Measurements from ENCODE around the gene SOX18. TPM values are rescaled to one million over a fixed set of nuclear protein-coding genes. Genes with fewer than 3 reads are reported as not detected.
"Not testable (repeated sequence)": the region's sequence is repeated elsewhere in the genome, so short reads cannot be mapped to it uniquely, and the experiment has no call there.

SOX18 gene
- total RNA-seq, 1 experiment from 2014 or later, result not detected

DNA sequence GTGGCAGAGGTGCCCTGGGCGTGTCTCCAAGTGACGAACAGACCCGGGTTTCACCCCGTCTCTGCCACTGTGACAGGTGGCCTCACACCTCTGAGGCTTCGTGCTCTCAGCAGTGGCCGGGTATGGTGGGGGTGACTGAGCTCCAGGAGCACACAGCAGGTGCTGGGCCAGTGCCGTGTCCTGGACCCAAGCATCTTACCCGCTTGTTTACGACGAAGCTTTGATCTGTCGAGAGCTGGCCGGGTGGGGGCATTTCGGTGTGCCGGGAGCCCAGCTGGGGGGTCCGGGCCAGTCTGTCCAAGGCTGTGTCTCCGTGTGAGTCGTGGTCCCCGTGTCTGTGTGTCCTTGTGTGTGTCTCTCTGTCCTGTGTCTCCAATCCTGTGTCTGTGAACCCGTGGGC, 41.9 kb upstream of the SOX18 start:
- Mint-ChIP-seq H3K4me3 (ENCODE audit: low read depth, unreplicated experiment) (no peak overlapping the region), H3K4me1 (ENCODE audit: low read depth, unreplicated experiment) (peaks cover 10% of the 10 kb centered on the region), H3K27me3 (ENCODE audit: unreplicated experiment) (peaks cover 78% of the 10 kb centered on the region), H3K9me3 (ENCODE audit: low read depth, unreplicated experiment) (no peaks in the 10 kb centered on the region), H3K36me3 (ENCODE audit: insufficient read depth, unreplicated experiment) (peaks cover 10% of the 10 kb centered on the region), H3K27ac (ENCODE audit: unreplicated experiment) (no peak overlapping the region)
- no peak for DNase-seq
- BruUV-seq (replicated peaks), result no TSS peak
- TF ChIP-seq, protein P1, sequence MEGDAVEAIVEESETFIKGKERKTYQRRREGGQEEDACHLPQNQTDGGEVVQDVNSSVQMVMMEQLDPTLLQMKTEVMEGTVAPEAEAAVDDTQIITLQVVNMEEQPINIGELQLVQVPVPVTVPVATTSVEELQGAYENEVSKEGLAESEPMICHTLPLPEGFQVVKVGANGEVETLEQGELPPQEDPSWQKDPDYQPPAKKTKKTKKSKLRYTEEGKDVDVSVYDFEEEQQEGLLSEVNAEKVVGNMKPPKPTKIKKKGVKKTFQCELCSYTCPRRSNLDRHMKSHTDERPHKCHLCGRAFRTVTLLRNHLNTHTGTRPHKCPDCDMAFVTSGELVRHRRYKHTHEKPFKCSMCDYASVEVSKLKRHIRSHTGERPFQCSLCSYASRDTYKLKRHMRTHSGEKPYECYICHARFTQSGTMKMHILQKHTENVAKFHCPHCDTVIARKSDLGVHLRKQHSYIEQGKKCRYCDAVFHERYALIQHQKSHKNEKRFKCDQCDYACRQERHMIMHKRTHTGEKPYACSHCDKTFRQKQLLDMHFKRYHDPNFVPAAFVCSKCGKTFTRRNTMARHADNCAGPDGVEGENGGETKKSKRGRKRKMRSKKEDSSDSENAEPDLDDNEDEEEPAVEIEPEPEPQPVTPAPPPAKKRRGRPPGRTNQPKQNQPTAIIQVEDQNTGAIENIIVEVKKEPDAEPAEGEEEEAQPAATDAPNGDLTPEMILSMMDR (IDR thresholded peaks at IDR 0.05; ENCODE audit: unreplicated experiment), result no peak
- CTCF ChIA-PET, result interaction anchor here (0.6 kb wide), 1 partner anchor 9 kb away, joined by 4 read pairs; no protein-coding TSS in a partner anchor
- intact Hi-C loops (cut with micrococcal nuclease; ENCODE audit: unreplicated experiment), result no loop called here

DNA sequence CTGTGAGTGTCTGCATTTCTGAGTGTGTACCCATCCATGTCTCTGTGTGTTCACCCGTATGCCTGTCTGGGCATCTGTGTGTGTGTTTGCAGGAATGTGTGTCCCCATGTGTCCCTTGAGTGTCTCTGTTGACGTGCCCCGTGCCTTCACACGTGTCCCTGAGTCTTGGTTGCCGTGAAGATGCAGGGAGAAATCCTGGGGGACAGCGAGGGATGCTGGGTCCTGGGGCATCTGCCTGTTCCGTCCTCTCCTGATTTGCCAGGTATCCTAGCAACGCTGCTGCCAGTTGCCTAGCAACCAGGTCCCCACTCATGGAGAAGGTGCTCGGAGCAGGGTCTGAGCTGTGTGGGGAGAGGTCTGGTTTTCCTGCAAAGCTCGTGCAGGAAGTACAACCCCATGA, 40.7 kb upstream of the SOX18 start:
- intact Hi-C loops (cut with micrococcal nuclease; ENCODE audit: unreplicated experiment), result no loop called here
- H3K9me3 Mint-ChIP-seq (ENCODE audit: low read depth, unreplicated experiment), result no peaks in the 10 kb centered on the region
- TF ChIP-seq, protein P1 (IDR thresholded peaks at IDR 0.05; ENCODE audit: unreplicated experiment), result no peak
- H3K4me1 Mint-ChIP-seq (ENCODE audit: low read depth, unreplicated experiment), result peaks cover 10% of the 10 kb centered on the region
- no peak overlapping the region for H3K27ac Mint-ChIP-seq (ENCODE audit: unreplicated experiment)
- no peak for DNase-seq
- H3K4me3 Mint-ChIP-seq (ENCODE audit: low read depth, unreplicated experiment), result no peak overlapping the region
- CTCF ChIA-PET, result no interaction called here
- no TSS peak for BruUV-seq (replicated peaks)
- H3K36me3 Mint-ChIP-seq (ENCODE audit: insufficient read depth, unreplicated experiment), result peaks cover 10% of the 10 kb centered on the region
- H3K27me3 Mint-ChIP-seq (ENCODE audit: unreplicated experiment), result peaks cover 78% of the 10 kb centered on the region

DNA sequence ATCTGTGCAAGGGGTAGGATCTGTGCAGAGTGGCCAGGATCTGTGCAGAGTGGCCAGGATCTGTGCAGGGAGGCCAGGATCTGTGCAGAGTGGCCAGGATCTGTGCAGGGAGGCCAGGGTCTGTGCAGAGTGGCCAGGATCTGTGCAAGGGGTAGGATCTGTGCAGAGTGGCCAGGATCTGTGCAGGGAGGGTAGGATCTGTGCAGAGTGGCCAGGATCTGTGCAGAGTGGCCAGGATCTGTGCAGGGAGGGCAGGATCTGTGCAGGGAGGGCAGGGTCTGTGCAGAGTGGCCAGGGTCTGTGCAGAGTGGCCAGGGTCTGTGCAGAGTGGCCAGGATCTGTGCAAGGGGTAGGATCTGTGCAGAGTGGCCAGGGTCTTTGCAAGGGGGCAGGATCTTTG, 39.1 kb upstream of the SOX18 start:
- Mint-ChIP-seq H3K36me3 (ENCODE audit: insufficient read depth, unreplicated experiment) (peaks cover 20% of the 10 kb centered on the region), H3K27me3 (ENCODE audit: unreplicated experiment) (peaks cover 94% of the 10 kb centered on the region)
- intact Hi-C loops (cut with micrococcal nuclease; ENCODE audit: unreplicated experiment); H3K4me1 Mint-ChIP-seq (ENCODE audit: low read depth, unreplicated experiment); BruUV-seq (replicated peaks); H3K4me3 Mint-ChIP-seq (ENCODE audit: low read depth, unreplicated experiment); DNase-seq; H3K9me3 Mint-ChIP-seq (ENCODE audit: low read depth, unreplicated experiment); H3K27ac Mint-ChIP-seq (ENCODE audit: unreplicated experiment); CTCF ChIA-PET: not testable (repeated sequence)

DNA sequence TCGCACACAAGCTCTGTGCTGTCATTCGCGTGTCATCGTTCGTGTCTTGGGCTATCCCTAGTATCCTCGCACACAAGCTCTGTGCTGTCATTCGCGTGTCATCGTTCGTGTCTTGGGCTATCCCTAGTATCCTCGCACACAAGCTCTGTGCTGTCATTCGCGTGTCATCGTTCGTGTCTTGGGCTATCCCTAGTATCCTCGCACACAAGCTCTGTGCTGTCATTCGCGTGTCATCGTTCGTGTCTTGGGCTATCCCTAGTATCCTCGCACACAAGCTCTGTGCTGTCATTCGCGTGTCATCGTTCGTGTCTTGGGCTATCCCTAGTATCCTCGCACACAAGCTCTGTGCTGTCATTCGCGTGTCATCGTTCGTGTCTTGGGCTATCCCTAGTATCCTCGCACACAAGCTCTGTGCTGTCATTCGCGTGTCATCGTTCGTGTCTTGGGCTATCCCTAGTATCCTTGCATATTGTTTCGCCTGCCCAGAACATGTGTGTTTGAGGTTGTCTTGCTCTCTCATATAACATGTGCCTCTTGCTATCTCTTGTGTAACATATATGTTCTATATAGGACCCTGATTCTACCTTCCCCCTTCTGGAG, 37.9 kb upstream of the SOX18 start:
- CTCF ChIA-PET, result interaction anchor here (0.5 to 0.7 kb wide), 2 partner anchors 15 to 31 kb away, joined by 3 read pairs; no protein-coding TSS in a partner anchor
- peaks cover 20% of the 10 kb centered on the region for H3K36me3 Mint-ChIP-seq (ENCODE audit: insufficient read depth, unreplicated experiment)
- H3K9me3 Mint-ChIP-seq (ENCODE audit: low read depth, unreplicated experiment); BruUV-seq (replicated peaks); intact Hi-C loops (cut with micrococcal nuclease; ENCODE audit: unreplicated experiment); DNase-seq; H3K4me3 Mint-ChIP-seq (ENCODE audit: low read depth, unreplicated experiment); H3K27ac Mint-ChIP-seq (ENCODE audit: unreplicated experiment): not testable (repeated sequence)
- peaks cover 97% of the 10 kb centered on the region for H3K27me3 Mint-ChIP-seq (ENCODE audit: unreplicated experiment)
- H3K4me1 Mint-ChIP-seq (ENCODE audit: low read depth, unreplicated experiment), result peaks cover 12% of the 10 kb centered on the region

DNA sequence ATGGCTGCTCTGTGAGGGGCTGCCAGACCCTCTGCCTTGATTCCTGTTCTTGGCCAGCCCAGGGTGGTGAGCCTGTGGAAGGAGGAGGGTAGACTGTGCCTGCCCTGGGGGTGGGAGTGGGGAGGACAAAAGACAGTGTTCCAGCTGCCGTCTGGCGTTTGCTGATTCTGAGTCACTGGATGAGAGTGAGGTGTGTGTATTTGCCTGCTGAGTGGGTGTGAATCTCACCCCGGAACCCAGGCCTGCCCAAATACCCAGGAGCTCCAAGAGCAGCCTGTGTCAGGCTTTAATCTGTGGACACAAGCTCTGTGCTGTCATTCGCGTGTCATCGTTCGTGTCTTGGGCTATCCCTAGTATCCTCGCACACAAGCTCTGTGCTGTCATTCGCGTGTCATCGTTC, 37.4 kb upstream of the SOX18 start:
- CTCF ChIA-PET, result interaction anchor here (0.5 kb wide), 1 partner anchor 32 kb away, joined by 3 read pairs; no protein-coding TSS in a partner anchor
- H3K27ac Mint-ChIP-seq (ENCODE audit: unreplicated experiment), result no peak overlapping the region
- peaks cover 12% of the 10 kb centered on the region for H3K4me1 Mint-ChIP-seq (ENCODE audit: low read depth, unreplicated experiment)
- no TSS peak for BruUV-seq (replicated peaks)
- H3K9me3 Mint-ChIP-seq (ENCODE audit: low read depth, unreplicated experiment), result no peaks in the 10 kb centered on the region
- peaks cover 97% of the 10 kb centered on the region for H3K27me3 Mint-ChIP-seq (ENCODE audit: unreplicated experiment)
- DNase-seq, result no peak
- intact Hi-C loops (cut with micrococcal nuclease; ENCODE audit: unreplicated experiment), result no loop called here
- H3K36me3 Mint-ChIP-seq (ENCODE audit: insufficient read depth, unreplicated experiment), result peaks cover 20% of the 10 kb centered on the region
- TF ChIP-seq, protein P1 (IDR thresholded peaks at IDR 0.05; ENCODE audit: unreplicated experiment), result no peak
- no peak overlapping the region for H3K4me3 Mint-ChIP-seq (ENCODE audit: low read depth, unreplicated experiment)

Data from Calu3 (cell line).